Articular chondrocyte of knee joint (primary cell): ENCODE measurements around the gene SREK1. TPM values are rescaled to one million over a fixed set of nuclear protein-coding genes. Genes with fewer than 3 reads are reported as not detected.

Experiments
- total RNA-seq: library from RNA; depleted of rRNA; stranded (reverse); fragments of >200 nt; gene quantifications from 2 replicates; pipeline ENCODE4 v1.2.3, GENCODE V29; 2012

Gene SREK1, protein sequence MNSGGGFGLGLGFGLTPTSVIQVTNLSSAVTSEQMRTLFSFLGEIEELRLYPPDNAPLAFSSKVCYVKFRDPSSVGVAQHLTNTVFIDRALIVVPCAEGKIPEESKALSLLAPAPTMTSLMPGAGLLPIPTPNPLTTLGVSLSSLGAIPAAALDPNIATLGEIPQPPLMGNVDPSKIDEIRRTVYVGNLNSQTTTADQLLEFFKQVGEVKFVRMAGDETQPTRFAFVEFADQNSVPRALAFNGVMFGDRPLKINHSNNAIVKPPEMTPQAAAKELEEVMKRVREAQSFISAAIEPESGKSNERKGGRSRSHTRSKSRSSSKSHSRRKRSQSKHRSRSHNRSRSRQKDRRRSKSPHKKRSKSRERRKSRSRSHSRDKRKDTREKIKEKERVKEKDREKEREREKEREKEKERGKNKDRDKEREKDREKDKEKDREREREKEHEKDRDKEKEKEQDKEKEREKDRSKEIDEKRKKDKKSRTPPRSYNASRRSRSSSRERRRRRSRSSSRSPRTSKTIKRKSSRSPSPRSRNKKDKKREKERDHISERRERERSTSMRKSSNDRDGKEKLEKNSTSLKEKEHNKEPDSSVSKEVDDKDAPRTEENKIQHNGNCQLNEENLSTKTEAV
- 106 and 110 TPM in 2 replicates for total RNA-seq

DNA sequence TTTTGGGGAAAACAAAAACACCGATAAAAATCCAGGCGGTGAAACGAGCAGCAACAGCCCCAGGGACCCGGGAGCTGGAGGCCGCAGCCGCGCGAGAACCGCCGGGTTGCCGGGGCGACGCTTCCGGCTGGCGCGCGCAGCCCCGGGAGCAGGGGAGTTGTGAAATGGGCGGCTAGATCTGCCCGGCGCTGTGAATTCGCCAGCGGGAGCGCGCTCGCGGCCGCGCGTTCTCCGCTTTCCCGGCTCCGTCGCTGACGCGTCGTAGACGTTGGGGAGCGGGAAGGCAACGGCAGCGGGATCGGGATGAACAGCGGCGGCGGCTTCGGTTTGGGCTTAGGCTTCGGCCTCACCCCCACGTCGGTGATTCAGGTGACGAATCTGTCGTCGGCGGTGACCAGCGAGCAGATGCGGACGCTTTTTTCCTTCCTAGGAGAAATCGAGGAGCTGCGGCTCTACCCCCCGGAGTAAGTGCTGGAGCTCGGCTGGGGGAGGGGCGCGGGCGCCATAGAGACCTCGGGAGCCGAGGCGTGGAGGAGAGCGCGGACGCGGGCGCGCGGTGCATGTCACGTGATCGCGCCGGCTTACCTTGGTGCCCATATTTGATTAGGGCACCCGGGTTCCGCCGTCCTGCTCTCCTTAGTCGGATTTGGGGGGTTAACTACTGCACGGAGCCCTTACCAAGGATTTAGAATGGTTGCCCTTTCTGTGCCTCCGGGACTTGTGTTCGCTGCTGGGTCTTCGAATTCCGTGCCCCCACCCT is at the start of gene SREK1:
Gene SREK1 (plus strand): TSS at position 227 of the 760 bp plus-strand sequence. CDS start 77 bp downstream, at position 304.

Other genes with a start within 250 kb of the SREK1 start
- gene ERBIN, start 217.7 kb upstream of the SREK1 start, total RNA-seq: 330 and 367 TPM in 2 replicates